HEK293 (cell line): ENCODE results near the gene MAMDC2.
A peak's percentile ranks its signal among the peaks of the same experiment; 100 is the strongest.

ENCODE experiments used
- CTCF ChIA-PET: fragments of 350-600 bp; formaldehyde crosslinking; extraction: SDS; loops from one replicate; lab custom pipeline; 2021; ENCODE audit warnings: antibody characterized with exemption; lab: Yijun Ruan, JAX
- POLR2A ChIA-PET: fragments of 300-600 bp; formaldehyde crosslinking; extraction: SDS; loops from one replicate; lab custom pipeline; 2020; ENCODE audit warnings: antibody characterized with exemption, inconsistent platforms; lab: Yijun Ruan, JAX
- H3K27ac ChIP-seq: fragments of 200-500 bp; sonication (Bioruptor generic); 2 replicates; pipeline ENCODE4 v1.5.1; 2014; ENCODE audit warnings: low read depth, low read length, control low read depth, inconsistent platforms; ENCODE audit errors: extremely low read depth
- H3K36me3 ChIP-seq, 2 experiments: fragments of 200-500 bp in 1 of 2; sonication (Bioruptor generic) in 1 of 2; 1 replicate in 1 of 2; 2 replicates in 1 of 2; pipeline ENCODE4 v1.5.1; 2014 to 2017; ENCODE audit warnings: inconsistent platforms in 2 of 2, low read length in 2 of 2; ENCODE audit not compliant: control insufficient read depth in 2 of 2, insufficient read depth in 1 of 2
- H3K4me1 ChIP-seq: fragments of 200-500 bp; sonication (Bioruptor generic); 2 replicates; pipeline ENCODE4 v1.5.1; 2014; ENCODE audit warnings: mild to moderate bottlenecking, low read length, inconsistent platforms; ENCODE audit not compliant: control insufficient read depth, insufficient read depth
- H3K4me3 ChIP-seq: 2 replicates; pipeline ENCODE4 v1.5.1; 2011; ENCODE audit warnings: low read depth, mild to moderate bottlenecking, control low read depth, low read length, moderate library complexity
- H3K9me3 ChIP-seq: fragments of 200-500 bp; sonication (Bioruptor generic); 2 replicates; pipeline ENCODE4 v1.5.1; 2014; ENCODE audit warnings: low read depth, low read length, inconsistent platforms; ENCODE audit not compliant: control insufficient read depth, insufficient read depth
- GLIS2 ChIP-seq: fragments of 450-650 bp; formaldehyde crosslinking; IDR thresholded peaks from 2 replicates; pipeline ENCODE4 v1.5.1; 2016; ENCODE audit warnings: missing biosample characterization, missing genetic modification characterization
- KLF7 ChIP-seq: fragments of 450-650 bp; formaldehyde crosslinking; IDR thresholded peaks from 2 replicates; pipeline ENCODE4 v1.5.1; 2016; ENCODE audit warnings: missing biosample characterization, missing genetic modification characterization, borderline replicate concordance
- MEIS1 ChIP-seq: sonication (generic); formaldehyde crosslinking; IDR thresholded peaks from 2 replicates; pipeline ENCODE4 v1.8.1; 2022; ENCODE audit warnings: missing genetic modification reagents, mild to moderate bottlenecking, borderline replicate concordance
- SP2 ChIP-seq: fragments of 450-650 bp; formaldehyde crosslinking; IDR thresholded peaks from 2 replicates; pipeline ENCODE4 v1.5.1; 2016; ENCODE audit warnings: missing biosample characterization, missing genetic modification characterization
- ZFHX2 ChIP-seq: fragments of 450-650 bp; formaldehyde crosslinking; conservative IDR thresholded peaks from 2 replicates; pipeline ENCODE4 v1.5.1; 2016; ENCODE audit warnings: missing biosample characterization, missing genetic modification characterization
- ZNF140 ChIP-seq: fragments of 450-650 bp; formaldehyde crosslinking; IDR thresholded peaks from 2 replicates; pipeline ENCODE4 v1.5.1; 2016; ENCODE audit warnings: missing biosample characterization, missing genetic modification characterization
- ZNF335 ChIP-seq: fragments of 450-650 bp; formaldehyde crosslinking; conservative IDR thresholded peaks from 2 replicates; pipeline ENCODE4 v1.5.1; 2016; ENCODE audit warnings: missing biosample characterization, missing genetic modification characterization
- ZNF404 ChIP-seq: fragments of 450-650 bp; formaldehyde crosslinking; IDR thresholded peaks from 2 replicates; pipeline ENCODE4 v1.5.1; 2017; ENCODE audit warnings: missing biosample characterization, missing genetic modification characterization
- ZNF416 ChIP-seq: fragments of 450-650 bp; formaldehyde crosslinking; IDR thresholded peaks from 2 replicates; pipeline ENCODE4 v1.5.1; 2016; ENCODE audit warnings: missing biosample characterization, missing genetic modification characterization
- ZNF549 ChIP-seq: fragments of 450-650 bp; IDR thresholded peaks from 2 replicates; pipeline ENCODE4 v1.5.1; 2018; ENCODE audit warnings: missing biosample characterization, missing genetic modification characterization, mild to moderate bottlenecking, inconsistent platforms, moderate library complexity
- ZNF747 ChIP-seq: fragments of 450-650 bp; formaldehyde crosslinking; IDR thresholded peaks from 2 replicates; pipeline ENCODE4 v1.5.1; 2016; ENCODE audit warnings: missing biosample characterization, missing genetic modification characterization
- TF ChIP-seq, protein P1 (sequence below): fragments of 450-650 bp; formaldehyde crosslinking; IDR thresholded peaks from 2 replicates; pipeline ENCODE4 v1.5.1; 2016; ENCODE audit warnings: missing biosample characterization, missing genetic modification characterization
- TF ChIP-seq, protein P2 (sequence below): fragments of 450-650 bp; IDR thresholded peaks from 2 replicates; pipeline ENCODE4 v1.5.1; 2018; ENCODE audit warnings: missing biosample characterization, mild to moderate bottlenecking, missing genetic modification characterization
- TF ChIP-seq, protein P3 (sequence below): fragments of 450-650 bp; formaldehyde crosslinking; IDR thresholded peaks from 2 replicates; pipeline ENCODE4 v1.5.1; 2017; ENCODE audit warnings: missing biosample characterization, missing genetic modification characterization
- TF ChIP-seq, protein P4 (sequence below): fragments of 450-650 bp; formaldehyde crosslinking; IDR thresholded peaks from 2 replicates; pipeline ENCODE4 v1.5.1; 2016; ENCODE audit warnings: missing biosample characterization, missing genetic modification characterization

Gene MAMDC2, protein sequence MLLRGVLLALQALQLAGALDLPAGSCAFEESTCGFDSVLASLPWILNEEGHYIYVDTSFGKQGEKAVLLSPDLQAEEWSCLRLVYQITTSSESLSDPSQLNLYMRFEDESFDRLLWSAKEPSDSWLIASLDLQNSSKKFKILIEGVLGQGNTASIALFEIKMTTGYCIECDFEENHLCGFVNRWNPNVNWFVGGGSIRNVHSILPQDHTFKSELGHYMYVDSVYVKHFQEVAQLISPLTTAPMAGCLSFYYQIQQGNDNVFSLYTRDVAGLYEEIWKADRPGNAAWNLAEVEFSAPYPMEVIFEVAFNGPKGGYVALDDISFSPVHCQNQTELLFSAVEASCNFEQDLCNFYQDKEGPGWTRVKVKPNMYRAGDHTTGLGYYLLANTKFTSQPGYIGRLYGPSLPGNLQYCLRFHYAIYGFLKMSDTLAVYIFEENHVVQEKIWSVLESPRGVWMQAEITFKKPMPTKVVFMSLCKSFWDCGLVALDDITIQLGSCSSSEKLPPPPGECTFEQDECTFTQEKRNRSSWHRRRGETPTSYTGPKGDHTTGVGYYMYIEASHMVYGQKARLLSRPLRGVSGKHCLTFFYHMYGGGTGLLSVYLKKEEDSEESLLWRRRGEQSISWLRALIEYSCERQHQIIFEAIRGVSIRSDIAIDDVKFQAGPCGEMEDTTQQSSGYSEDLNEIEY

DNA sequence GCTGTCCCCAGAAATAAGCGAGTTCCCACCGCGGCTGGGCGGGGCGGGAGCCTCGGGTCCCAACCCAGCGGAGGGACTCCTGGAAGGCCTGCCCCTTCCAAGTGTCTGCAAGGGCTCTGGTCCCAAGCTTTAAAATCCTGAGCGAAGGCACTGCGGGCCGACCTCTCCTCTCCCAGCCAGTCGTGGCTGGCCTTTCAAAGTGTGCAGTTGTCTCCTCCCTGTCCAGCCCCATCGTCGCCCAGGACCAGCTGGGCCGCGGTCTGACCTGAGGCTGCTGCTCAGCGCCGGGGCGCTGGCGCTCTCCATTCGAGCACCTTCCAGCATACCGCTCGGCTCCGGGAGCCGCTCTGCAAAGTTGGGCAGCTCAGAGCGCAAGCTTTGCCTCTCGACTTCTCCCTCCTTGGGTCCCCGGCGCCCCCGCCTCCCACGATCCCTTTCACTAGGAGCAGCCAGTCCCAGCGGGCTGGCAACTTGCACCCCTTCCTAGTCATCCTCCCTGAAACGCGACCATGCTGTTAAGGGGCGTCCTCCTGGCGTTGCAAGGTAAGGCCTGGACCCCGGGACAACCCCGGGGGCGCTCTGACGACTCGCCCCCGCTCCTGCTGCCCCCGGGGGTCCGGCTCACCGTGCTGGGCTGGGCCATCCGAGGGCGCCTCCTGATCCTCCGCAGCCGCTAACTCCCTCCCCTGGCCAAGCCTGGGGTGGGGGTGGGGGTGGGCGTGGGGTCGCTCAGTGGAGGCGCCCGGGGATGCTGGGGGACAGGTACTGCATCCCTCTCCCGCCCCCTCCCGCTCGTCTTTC is at the start of gene MAMDC2:
TSS of gene MAMDC2 (plus strand) at position 160 of the 801 bp plus-strand sequence. CDS start at position 510, 350 bp downstream.
- CTCF ChIA-PET, result interaction anchor here (0.6 to 1.3 kb wide), 3 partner anchors 67 to 77 kb away, joined by 3 to 6 read pairs (median 4); no protein-coding TSS in a partner anchor
- peak within 1 kb of the TSS; percentile 11 for H3K4me3 ChIP-seq
- no peaks in the 10 kb centered on the region for H3K4me1 ChIP-seq

DNA sequence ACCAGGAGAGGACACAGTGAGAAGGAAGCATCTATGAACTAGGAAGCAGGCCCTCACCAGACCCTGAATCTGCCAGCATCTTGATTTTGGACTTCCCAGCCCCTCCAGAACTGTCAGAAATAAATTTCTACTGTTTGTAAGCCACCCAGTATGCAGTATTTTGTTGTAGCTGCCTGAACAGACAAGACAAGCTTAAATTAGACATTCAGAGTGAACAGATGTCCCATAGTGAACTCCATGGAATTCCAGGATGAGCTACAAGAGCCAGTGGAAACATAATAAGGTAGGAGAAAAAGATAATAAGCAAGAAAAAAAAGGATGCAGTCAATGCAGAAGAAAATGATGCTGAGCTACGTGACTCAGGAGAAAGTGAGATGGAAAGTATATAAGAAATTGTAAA is 47.8 kb upstream of the MAMDC2 start:
- no peaks in the 10 kb centered on the region for H3K4me1 ChIP-seq
- TF ChIP-seq KLF7 (tag by site-specific recombination) (no peak), ZNF140 (tag by site-specific recombination) (no peak), MEIS1 (CRISPR knock-in tag) (no peak), ZNF549 (tag by site-specific recombination) (no peak)
- TF ChIP-seq, protein P1, sequence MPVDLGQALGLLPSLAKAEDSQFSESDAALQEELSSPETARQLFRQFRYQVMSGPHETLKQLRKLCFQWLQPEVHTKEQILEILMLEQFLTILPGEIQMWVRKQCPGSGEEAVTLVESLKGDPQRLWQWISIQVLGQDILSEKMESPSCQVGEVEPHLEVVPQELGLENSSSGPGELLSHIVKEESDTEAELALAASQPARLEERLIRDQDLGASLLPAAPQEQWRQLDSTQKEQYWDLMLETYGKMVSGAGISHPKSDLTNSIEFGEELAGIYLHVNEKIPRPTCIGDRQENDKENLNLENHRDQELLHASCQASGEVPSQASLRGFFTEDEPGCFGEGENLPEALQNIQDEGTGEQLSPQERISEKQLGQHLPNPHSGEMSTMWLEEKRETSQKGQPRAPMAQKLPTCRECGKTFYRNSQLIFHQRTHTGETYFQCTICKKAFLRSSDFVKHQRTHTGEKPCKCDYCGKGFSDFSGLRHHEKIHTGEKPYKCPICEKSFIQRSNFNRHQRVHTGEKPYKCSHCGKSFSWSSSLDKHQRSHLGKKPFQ, result no peak
- TF ChIP-seq, protein P2, sequence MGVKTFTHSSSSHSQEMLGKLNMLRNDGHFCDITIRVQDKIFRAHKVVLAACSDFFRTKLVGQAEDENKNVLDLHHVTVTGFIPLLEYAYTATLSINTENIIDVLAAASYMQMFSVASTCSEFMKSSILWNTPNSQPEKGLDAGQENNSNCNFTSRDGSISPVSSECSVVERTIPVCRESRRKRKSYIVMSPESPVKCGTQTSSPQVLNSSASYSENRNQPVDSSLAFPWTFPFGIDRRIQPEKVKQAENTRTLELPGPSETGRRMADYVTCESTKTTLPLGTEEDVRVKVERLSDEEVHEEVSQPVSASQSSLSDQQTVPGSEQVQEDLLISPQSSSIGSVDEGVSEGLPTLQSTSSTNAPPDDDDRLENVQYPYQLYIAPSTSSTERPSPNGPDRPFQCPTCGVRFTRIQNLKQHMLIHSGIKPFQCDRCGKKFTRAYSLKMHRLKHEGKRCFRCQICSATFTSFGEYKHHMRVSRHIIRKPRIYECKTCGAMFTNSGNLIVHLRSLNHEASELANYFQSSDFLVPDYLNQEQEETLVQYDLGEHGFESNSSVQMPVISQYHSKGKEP (tag by site-specific recombination), result no peak
- TF ChIP-seq, protein P3, sequence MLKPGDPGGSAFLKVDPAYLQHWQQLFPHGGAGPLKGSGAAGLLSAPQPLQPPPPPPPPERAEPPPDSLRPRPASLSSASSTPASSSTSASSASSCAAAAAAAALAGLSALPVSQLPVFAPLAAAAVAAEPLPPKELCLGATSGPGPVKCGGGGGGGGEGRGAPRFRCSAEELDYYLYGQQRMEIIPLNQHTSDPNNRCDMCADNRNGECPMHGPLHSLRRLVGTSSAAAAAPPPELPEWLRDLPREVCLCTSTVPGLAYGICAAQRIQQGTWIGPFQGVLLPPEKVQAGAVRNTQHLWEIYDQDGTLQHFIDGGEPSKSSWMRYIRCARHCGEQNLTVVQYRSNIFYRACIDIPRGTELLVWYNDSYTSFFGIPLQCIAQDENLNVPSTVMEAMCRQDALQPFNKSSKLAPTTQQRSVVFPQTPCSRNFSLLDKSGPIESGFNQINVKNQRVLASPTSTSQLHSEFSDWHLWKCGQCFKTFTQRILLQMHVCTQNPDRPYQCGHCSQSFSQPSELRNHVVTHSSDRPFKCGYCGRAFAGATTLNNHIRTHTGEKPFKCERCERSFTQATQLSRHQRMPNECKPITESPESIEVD (tag by site-specific recombination), result no peak
- CTCF ChIA-PET, result interaction anchor here (1.3 kb wide), 1 partner anchor 115 kb away, joined by 4 read pairs; no protein-coding TSS in a partner anchor
- H3K36me3 ChIP-seq, result no peaks in the 10 kb centered on the region
- H3K4me3 ChIP-seq, result no peak overlapping the region
- POLR2A ChIA-PET, result no interaction called here
- H3K9me3 ChIP-seq, result no peaks in the 10 kb centered on the region
- H3K27ac ChIP-seq, result no peak overlapping the region

More for the DNA sequence above, at the start of gene MAMDC2:
- TF ChIP-seq ZNF335 (tag by site-specific recombination), result peak; percentile 19
- TF ChIP-seq ZNF404, result no peak
- TF ChIP-seq ZFHX2, result peak; percentile 58; the same call in 1 of the 2 replicates
- no peak for TF ChIP-seq ZNF416
- TF ChIP-seq GLIS2, result 0 out of 2 replicates have a peak, but pooled peaks have one; percentile 54
- TF ChIP-seq ZNF747 (tag by site-specific recombination), result no peak
- TF ChIP-seq SP2 (tag by site-specific recombination), result peak; percentile 27; the same call in 1 of the 2 replicates
- TF ChIP-seq, protein P4, sequence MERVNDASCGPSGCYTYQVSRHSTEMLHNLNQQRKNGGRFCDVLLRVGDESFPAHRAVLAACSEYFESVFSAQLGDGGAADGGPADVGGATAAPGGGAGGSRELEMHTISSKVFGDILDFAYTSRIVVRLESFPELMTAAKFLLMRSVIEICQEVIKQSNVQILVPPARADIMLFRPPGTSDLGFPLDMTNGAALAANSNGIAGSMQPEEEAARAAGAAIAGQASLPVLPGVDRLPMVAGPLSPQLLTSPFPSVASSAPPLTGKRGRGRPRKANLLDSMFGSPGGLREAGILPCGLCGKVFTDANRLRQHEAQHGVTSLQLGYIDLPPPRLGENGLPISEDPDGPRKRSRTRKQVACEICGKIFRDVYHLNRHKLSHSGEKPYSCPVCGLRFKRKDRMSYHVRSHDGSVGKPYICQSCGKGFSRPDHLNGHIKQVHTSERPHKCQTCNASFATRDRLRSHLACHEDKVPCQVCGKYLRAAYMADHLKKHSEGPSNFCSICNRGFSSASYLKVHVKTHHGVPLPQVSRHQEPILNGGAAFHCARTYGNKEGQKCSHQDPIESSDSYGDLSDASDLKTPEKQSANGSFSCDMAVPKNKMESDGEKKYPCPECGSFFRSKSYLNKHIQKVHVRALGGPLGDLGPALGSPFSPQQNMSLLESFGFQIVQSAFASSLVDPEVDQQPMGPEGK (tag by site-specific recombination), result 0 out of 2 replicates have a peak, but pooled peaks have one; percentile 27
- no peaks in the 10 kb centered on the region for H3K9me3 ChIP-seq
- H3K36me3 ChIP-seq, result no peaks in the 10 kb centered on the region
- no peak within 1 kb of the TSS for H3K27ac ChIP-seq
- POLR2A ChIA-PET, result interaction anchor here (1.3 kb wide), 1 partner anchor 10 kb away, joined by 4 read pairs; no protein-coding TSS in a partner anchor
